Mammary epithelial cell (primary cell): ENCODE measurements around the gene TBX5.

Source experiments
- CTCF ChIP-seq, 2 donors: IDR thresholded peaks in 1 of 2; conservative IDR thresholded peaks in 1 of 2; 2 replicates each; pipeline ENCODE4 v1.5.1; 2011 to 2012; ENCODE audit warnings: inconsistent platforms in 2 of 2, low read length in 2 of 2, mild to moderate bottlenecking in 2 of 2, control low read depth in 1 of 2, low read depth in 1 of 2; ENCODE audit not compliant: insufficient read depth in 1 of 2; ENCODE audit errors: extremely low read depth in 1 of 2
- EZH2 ChIP-seq: IDR thresholded peaks from 2 replicates; pipeline ENCODE4 v1.6.1; 2012; ENCODE audit warnings: low read length, inconsistent platforms, borderline replicate concordance

- TF ChIP-seq CTCF (conservative IDR thresholded peaks at IDR 0.05 in 1 of 2, IDR thresholded peaks at IDR 0.05 in 1 of 2; ENCODE audit: extremely low read depth in 1 of 2, insufficient read depth in 1 of 2, low read depth in 1 of 2, low read length in 2 of 2) (no peak), EZH2 (no peak)
Observed at GRCh38 chr12:114305446-114305845, 100.5 kb downstream of the TBX5 start.
